Neural progenitor cell (in vitro differentiated cells): ENCODE results near the gene WDR64. TPM values are rescaled to one million over a fixed set of nuclear protein-coding genes. Genes with fewer than 3 reads are reported as not detected.
A peak's percentile ranks its signal among the peaks of the same experiment; 100 is the strongest.

Source experiments
- DNase-seq: peaks from one replicate; pipeline ENCODE4 v3.0.0-alpha.2; 2016; ENCODE audit warnings: low spot score
- H2AFZ ChIP-seq: fragments of 200-600 bp; sonication (generic); replicated peaks from 2 replicates; pipeline ENCODE4 v1.6.1; 2016; ENCODE audit warnings: antibody characterized with exemption
- H3F3A ChIP-seq: fragments of 200-600 bp; sonication (generic); 2 replicates; pipeline ENCODE4 v1.6.1; 2016; ENCODE audit warnings: antibody characterized with exemption, low read depth
- H3K27ac ChIP-seq: fragments of 200-600 bp; sonication (generic); 2 replicates; pipeline ENCODE4 v1.5.1; 2016; ENCODE audit warnings: mild to moderate bottlenecking
- H3K27me3 ChIP-seq: fragments of 200-600 bp; sonication (generic); 2 replicates; pipeline ENCODE4 v1.6.1; 2016; ENCODE audit warnings: mild to moderate bottlenecking, moderate library complexity
- H3K36me3 ChIP-seq: fragments of 200-600 bp; sonication (generic); 2 replicates; pipeline ENCODE4 v1.5.1; 2016
- H3K4me1 ChIP-seq: fragments of 200-600 bp; sonication (generic); 2 replicates; pipeline ENCODE4 v1.6.1; 2016; ENCODE audit warnings: mixed run types
- H3K4me2 ChIP-seq: fragments of 200-600 bp; sonication (generic); 2 replicates; pipeline ENCODE4 v1.6.1; 2016
- H3K4me3 ChIP-seq: fragments of 200-600 bp; sonication (generic); 2 replicates; pipeline ENCODE4 v1.5.1; 2016
- H3K79me2 ChIP-seq: fragments of 200-600 bp; sonication (generic); 2 replicates; pipeline ENCODE4 v1.6.1; 2016; ENCODE audit warnings: low read depth
- H3K9ac ChIP-seq: fragments of 200-600 bp; sonication (generic); 2 replicates; pipeline ENCODE4 v1.6.1; 2016
- H3K9me3 ChIP-seq: fragments of 200-600 bp; sonication (generic); 2 replicates; pipeline ENCODE4 v1.5.1; 2016; ENCODE audit warnings: low read depth
- H4K20me1 ChIP-seq: fragments of 200-600 bp; sonication (generic); 2 replicates; pipeline ENCODE4 v1.6.1; 2016; ENCODE audit warnings: low read depth
- H3K27ac Mint-ChIP-seq: 3 replicates; pipeline ENCODE4 v1.8.0; 2021; ENCODE audit warnings: mixed read lengths
- H3K27me3 Mint-ChIP-seq: 2 replicates; pipeline ENCODE4 v1.8.0; 2022; ENCODE audit warnings: low read depth, mild to moderate bottlenecking, inconsistent platforms, moderate library complexity, mixed read lengths; ENCODE audit not compliant: insufficient read depth
- H3K36me3 Mint-ChIP-seq: 3 replicates; pipeline ENCODE4 v1.8.0; 2021; ENCODE audit warnings: mixed read lengths
- H3K4me1 Mint-ChIP-seq: 3 replicates; pipeline ENCODE4 v1.8.0; 2021; ENCODE audit warnings: mixed read lengths
- H3K4me3 Mint-ChIP-seq: 3 replicates; pipeline ENCODE4 v1.8.0; 2021; ENCODE audit warnings: mild to moderate bottlenecking, moderate library complexity, mixed read lengths
- H3K9me3 Mint-ChIP-seq: 3 replicates; pipeline ENCODE4 v1.8.0; 2020; ENCODE audit warnings: mixed read lengths
- EZH2 ChIP-seq: fragments of 200-600 bp; sonication (generic); IDR thresholded peaks from 2 replicates; pipeline ENCODE4 v1.6.1; 2017; ENCODE audit warnings: antibody characterized with exemption, mild to moderate bottlenecking, moderate library complexity
- EZH2phosphoT487 ChIP-seq: fragments of 200-600 bp; sonication (generic); IDR thresholded peaks from 2 replicates; pipeline ENCODE4 v1.6.1; 2017; ENCODE audit warnings: antibody characterized with exemption
- total RNA-seq: library from RNA; depleted of rRNA; stranded (reverse); fragments of >200 nt; gene quantifications from 2 replicates; pipeline ENCODE4 v1.2.3, GENCODE V29; 2015; ENCODE audit warnings: low replicate concordance
- TF ChIP-seq, protein P1 (sequence below): fragments of 200-600 bp; sonication (generic); IDR thresholded peaks from 2 replicates; pipeline ENCODE4 v1.5.1; 2017; ENCODE audit warnings: antibody characterized with exemption, mild to moderate bottlenecking

Gene WDR64
- total RNA-seq, 1 donor from 2014 or later = not detected

DNA sequence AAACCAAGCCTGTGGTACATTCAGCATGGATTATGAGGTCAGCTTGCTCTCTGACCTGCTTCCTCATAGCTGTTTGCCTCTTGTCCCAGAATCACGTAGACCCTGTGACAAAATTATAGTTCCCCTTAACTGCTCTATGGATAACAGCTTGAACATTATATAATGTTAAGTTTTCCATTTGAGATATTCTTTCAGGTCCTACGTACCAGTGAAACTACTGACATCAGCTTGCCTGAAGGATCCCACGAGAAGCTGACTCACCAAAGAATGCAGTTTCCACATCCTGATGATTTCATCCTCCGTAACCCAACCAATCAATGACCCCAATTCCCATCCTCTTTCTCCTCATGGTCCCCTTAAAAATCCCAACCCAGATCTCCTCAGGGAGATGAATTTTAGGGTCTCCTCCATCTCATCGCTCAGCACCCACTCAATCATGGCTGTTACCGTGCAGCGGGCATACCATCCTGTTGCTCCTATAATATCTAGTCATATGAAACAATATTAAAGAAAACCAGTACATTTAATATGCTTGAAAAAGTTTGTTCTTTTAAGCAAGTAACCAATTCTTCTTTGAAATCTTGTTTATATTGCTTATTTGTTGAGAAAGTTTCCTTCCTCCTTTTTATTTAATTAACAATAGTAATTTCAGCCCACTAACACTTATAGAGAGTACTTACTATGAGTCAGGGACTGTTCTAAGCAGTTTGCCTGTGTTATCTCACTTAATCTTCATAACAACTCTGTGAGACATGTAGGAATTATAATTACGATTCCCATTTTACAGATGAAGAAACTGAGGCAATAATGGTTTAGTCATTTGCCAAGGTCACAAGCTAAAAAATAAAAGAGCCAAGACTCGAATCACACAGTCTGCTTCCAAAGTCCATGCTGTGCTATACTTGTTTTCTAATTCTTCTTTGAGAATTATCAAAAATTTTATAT is 39.3 kb upstream of the WDR64 start:
- no peak overlapping the region for H3K4me2 ChIP-seq
- DNase-seq = no peak
- Mint-ChIP-seq H3K4me1 (peaks cover 13% of the 10 kb centered on the region), H3K4me3 (no peak overlapping the region), H3K27ac (no peak overlapping the region), H3K36me3 (peaks cover 3% of the 10 kb centered on the region), H3K27me3 (no peaks in the 10 kb centered on the region), H3K9me3 (no peaks in the 10 kb centered on the region)
- no peaks in the 10 kb centered on the region for H3K79me2 ChIP-seq
- H3F3A ChIP-seq = no peaks in the 10 kb centered on the region
- no peak overlapping the region for H2AFZ ChIP-seq
- H3K4me1 ChIP-seq = no peaks in the 10 kb centered on the region
- H3K9ac ChIP-seq = no peak overlapping the region
- H3K9me3 ChIP-seq = no peaks in the 10 kb centered on the region
- H3K27me3 ChIP-seq = no peaks in the 10 kb centered on the region
- H4K20me1 ChIP-seq = peaks cover 6% of the 10 kb centered on the region
- no peaks in the 10 kb centered on the region for H3K36me3 ChIP-seq
- H3K27ac ChIP-seq = no peak overlapping the region
- H3K4me3 ChIP-seq = no peak overlapping the region
- TF ChIP-seq EZH2phosphoT487 (no peak), EZH2 (no peak)
- TF ChIP-seq, protein P1, sequence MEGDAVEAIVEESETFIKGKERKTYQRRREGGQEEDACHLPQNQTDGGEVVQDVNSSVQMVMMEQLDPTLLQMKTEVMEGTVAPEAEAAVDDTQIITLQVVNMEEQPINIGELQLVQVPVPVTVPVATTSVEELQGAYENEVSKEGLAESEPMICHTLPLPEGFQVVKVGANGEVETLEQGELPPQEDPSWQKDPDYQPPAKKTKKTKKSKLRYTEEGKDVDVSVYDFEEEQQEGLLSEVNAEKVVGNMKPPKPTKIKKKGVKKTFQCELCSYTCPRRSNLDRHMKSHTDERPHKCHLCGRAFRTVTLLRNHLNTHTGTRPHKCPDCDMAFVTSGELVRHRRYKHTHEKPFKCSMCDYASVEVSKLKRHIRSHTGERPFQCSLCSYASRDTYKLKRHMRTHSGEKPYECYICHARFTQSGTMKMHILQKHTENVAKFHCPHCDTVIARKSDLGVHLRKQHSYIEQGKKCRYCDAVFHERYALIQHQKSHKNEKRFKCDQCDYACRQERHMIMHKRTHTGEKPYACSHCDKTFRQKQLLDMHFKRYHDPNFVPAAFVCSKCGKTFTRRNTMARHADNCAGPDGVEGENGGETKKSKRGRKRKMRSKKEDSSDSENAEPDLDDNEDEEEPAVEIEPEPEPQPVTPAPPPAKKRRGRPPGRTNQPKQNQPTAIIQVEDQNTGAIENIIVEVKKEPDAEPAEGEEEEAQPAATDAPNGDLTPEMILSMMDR = no peak

DNA sequence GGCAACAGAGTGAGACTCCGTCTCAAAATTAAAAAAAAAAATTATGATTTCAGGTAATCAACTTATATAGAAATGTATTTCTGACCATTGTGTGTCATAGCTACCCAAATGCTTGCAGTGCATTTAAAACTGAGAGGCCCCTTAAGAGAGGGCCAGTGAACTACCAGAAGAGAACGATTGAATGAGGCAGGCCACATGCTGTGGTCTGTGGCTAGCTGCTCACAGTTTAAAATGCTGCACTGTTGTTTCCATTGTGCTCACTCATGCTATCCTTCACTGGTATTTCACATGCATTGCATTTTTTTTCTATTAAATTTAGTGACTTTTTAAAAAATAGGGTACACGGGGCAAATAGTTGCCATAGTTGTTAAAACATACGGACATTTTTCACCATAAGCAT is 37.9 kb upstream of the WDR64 start:
- H3K27me3 Mint-ChIP-seq = no peaks in the 10 kb centered on the region
- peaks cover 13% of the 10 kb centered on the region for H3K4me1 Mint-ChIP-seq
- Histone ChIP-seq H2AFZ (no peak overlapping the region), H3F3A (no peaks in the 10 kb centered on the region), H3K27me3 (no peaks in the 10 kb centered on the region), H3K4me1 (no peaks in the 10 kb centered on the region), H3K4me2 (no peak overlapping the region), H3K36me3 (no peaks in the 10 kb centered on the region), H3K4me3 (no peak overlapping the region), H3K9me3 (no peaks in the 10 kb centered on the region), H3K9ac (no peak overlapping the region), H4K20me1 (peaks cover 6% of the 10 kb centered on the region), H3K79me2 (no peaks in the 10 kb centered on the region), H3K27ac (no peak overlapping the region)
- no peak overlapping the region for H3K27ac Mint-ChIP-seq
- H3K4me3 Mint-ChIP-seq = no peak overlapping the region
- H3K36me3 Mint-ChIP-seq = peaks cover 3% of the 10 kb centered on the region
- H3K9me3 Mint-ChIP-seq = no peaks in the 10 kb centered on the region
- DNase-seq = no peak
- TF ChIP-seq, protein P1 = no peak
- TF ChIP-seq EZH2 (no peak), EZH2phosphoT487 (no peak)

DNA sequence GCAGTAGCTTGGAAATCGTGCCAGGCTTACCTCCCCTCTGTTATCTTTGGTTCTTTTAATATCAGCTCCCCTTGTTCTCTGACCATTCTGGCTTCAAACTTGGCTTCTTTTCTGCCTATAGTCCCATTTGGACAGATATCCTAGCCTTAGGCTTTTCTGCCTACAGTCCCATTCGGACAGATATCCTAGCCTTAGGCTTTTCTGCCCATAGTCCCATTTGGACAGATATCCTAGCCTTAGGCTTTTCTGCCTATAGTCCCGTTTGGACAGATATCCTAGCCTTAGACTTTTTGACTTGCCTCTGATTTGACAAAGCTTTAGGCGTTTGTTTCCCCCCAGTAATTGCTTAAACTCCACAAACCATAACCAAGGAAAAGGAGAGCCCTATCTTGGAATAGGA is 37.5 kb upstream of the WDR64 start:
- no peaks in the 10 kb centered on the region for H3K27me3 ChIP-seq

More for the DNA sequence above, 37.5 kb upstream of the WDR64 start:
- no peaks in the 10 kb centered on the region for H3K27me3 Mint-ChIP-seq
- Histone ChIP-seq H3F3A (no peaks in the 10 kb centered on the region), H3K4me3 (no peak overlapping the region), H3K4me1 (no peaks in the 10 kb centered on the region), H3K79me2 (no peaks in the 10 kb centered on the region), H3K36me3 (no peaks in the 10 kb centered on the region), H4K20me1 (peaks cover 6% of the 10 kb centered on the region), H3K4me2 (no peak overlapping the region), H3K9ac (no peak overlapping the region), H3K9me3 (no peaks in the 10 kb centered on the region), H3K27ac (no peak overlapping the region), H2AFZ (no peak overlapping the region)
- H3K36me3 Mint-ChIP-seq = peaks cover 3% of the 10 kb centered on the region
- DNase-seq = no peak
- TF ChIP-seq, protein P1 = no peak
- TF ChIP-seq EZH2phosphoT487 (no peak), EZH2 (no peak)
- H3K4me1 Mint-ChIP-seq = peaks cover 13% of the 10 kb centered on the region
- H3K27ac Mint-ChIP-seq = peak overlapping the region; percentile 5
- H3K4me3 Mint-ChIP-seq = no peak overlapping the region
- no peaks in the 10 kb centered on the region for H3K9me3 Mint-ChIP-seq
